ENCODE data around the gene LCT. TPM values are rescaled to one million over a fixed set of nuclear protein-coding genes. Genes with fewer than 3 reads are reported as not detected.

Gene LCT
- total and polyA plus RNA-seq, 2 of the 13 experiments (the other 11 are each of a cell fraction or from before 2014, with no cell fraction given) = not detected

DNA sequence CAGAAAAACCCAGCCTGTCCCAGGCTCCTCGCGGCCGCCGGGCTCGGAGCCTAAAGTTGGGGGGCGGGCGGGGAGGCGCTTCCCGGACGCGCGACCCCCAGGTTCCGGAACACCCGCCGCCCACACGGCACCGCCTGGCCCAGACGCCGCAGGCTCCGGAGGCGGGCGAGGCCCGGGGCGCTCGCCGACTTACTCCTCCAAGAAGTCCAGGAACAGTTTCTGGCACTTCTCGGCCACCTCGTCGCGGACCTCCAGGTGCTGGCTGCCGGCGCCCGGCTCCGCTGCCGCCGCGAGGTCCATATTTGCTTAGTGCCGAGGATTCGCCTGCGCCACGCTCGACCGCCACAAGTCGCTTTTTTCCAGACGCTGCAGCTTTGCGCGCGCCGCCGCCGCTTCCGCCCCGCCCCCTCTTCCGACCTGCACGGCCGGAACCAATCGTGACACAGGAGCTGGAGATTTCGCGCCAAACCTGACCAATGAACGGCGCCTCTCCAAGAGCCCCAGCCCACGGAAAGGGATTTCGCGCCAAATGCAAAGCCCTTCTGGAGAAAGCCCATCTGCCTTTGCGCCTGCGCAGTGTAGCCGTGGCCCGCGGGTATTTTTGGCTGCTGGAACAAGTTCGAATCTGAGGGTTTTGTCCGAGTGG is 39.2 kb upstream of the LCT start, which contains the start of gene MCM6 (continued):
- TF ChIP-seq, protein P1, sequence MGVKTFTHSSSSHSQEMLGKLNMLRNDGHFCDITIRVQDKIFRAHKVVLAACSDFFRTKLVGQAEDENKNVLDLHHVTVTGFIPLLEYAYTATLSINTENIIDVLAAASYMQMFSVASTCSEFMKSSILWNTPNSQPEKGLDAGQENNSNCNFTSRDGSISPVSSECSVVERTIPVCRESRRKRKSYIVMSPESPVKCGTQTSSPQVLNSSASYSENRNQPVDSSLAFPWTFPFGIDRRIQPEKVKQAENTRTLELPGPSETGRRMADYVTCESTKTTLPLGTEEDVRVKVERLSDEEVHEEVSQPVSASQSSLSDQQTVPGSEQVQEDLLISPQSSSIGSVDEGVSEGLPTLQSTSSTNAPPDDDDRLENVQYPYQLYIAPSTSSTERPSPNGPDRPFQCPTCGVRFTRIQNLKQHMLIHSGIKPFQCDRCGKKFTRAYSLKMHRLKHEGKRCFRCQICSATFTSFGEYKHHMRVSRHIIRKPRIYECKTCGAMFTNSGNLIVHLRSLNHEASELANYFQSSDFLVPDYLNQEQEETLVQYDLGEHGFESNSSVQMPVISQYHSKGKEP (CRISPR knock-in tag; IDR thresholded peaks at IDR 0.05) = no peak
- TF ChIP-seq CBX5 (CRISPR knock-in tag; IDR thresholded peaks at IDR 0.05; ENCODE audit: borderline replicate concordance) (no peak), NFYB (CRISPR knock-in tag; IDR thresholded peaks at IDR 0.05) (peak; percentile 85), ZBTB8A (CRISPR knock-in tag; IDR thresholded peaks at IDR 0.05; ENCODE audit: borderline replicate concordance, low read depth) (peak; percentile 38; the same call in 1 of the 2 replicates), AGO1 (IDR thresholded peaks at IDR 0.05; ENCODE audit: low read depth, low read length, poor library complexity, severe bottlenecking) (no peak), ZNF441 (CRISPR knock-in tag; IDR thresholded peaks at IDR 0.05; ENCODE audit: borderline replicate concordance) (peak; percentile 44; the same call in 1 of the 2 replicates), NR3C1 (CRISPR knock-in tag; IDR thresholded peaks at IDR 0.05) (no peak), THAP11 (CRISPR knock-in tag; IDR thresholded peaks at IDR 0.05) (0 out of 2 replicates have a peak, but pooled peaks have one; percentile 16), SALL1 (CRISPR knock-in tag; IDR thresholded peaks at IDR 0.05) (peak; percentile 78), ELF4 (CRISPR knock-in tag; IDR thresholded peaks at IDR 0.05; ENCODE audit: borderline replicate concordance) (no peak; the same call in 1 of the 2 replicates), ZSCAN31 (CRISPR knock-in tag; IDR thresholded peaks at IDR 0.05; ENCODE audit: low read depth) (peak; percentile 68; the same call in 1 of the 2 replicates)
- TF ChIP-seq, protein P2, sequence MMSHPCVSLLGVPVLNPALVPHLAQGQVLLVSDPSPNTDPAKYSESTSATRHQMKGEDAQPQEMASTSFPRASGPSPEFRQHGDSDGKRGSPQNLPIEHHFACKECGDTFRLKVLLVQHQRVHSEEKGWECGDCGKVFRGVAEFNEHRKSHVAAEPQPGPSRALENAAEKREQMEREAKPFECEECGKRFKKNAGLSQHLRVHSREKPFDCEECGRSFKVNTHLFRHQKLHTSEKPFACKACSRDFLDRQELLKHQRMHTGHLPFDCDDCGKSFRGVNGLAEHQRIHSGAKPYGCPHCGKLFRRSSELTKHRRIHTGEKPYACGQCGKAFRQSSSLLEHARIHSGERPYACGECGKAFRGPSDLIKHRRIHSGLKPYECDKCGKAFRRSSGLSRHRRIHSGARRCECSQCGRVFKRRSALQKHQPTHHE (CRISPR knock-in tag; IDR thresholded peaks at IDR 0.05; ENCODE audit: borderline replicate concordance) = peak; percentile 85; the same call in 1 of the 2 replicates
- TF ChIP-seq, protein P3, sequence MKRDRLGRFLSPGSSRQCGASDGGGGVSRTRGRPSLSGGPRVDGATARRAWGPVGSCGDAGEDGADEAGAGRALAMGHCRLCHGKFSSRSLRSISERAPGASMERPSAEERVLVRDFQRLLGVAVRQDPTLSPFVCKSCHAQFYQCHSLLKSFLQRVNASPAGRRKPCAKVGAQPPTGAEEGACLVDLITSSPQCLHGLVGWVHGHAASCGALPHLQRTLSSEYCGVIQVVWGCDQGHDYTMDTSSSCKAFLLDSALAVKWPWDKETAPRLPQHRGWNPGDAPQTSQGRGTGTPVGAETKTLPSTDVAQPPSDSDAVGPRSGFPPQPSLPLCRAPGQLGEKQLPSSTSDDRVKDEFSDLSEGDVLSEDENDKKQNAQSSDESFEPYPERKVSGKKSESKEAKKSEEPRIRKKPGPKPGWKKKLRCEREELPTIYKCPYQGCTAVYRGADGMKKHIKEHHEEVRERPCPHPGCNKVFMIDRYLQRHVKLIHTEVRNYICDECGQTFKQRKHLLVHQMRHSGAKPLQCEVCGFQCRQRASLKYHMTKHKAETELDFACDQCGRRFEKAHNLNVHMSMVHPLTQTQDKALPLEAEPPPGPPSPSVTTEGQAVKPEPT (CRISPR knock-in tag; IDR thresholded peaks at IDR 0.05; ENCODE audit: low read depth) = 0 out of 2 replicates have a peak, but pooled peaks have one; percentile 71
- TF ChIP-seq, protein P4, sequence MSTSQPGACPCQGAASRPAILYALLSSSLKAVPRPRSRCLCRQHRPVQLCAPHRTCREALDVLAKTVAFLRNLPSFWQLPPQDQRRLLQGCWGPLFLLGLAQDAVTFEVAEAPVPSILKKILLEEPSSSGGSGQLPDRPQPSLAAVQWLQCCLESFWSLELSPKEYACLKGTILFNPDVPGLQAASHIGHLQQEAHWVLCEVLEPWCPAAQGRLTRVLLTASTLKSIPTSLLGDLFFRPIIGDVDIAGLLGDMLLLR (CRISPR knock-in tag; IDR thresholded peaks at IDR 0.05) = peak; percentile 61; the same call in 1 of the 2 replicates
- TF ChIP-seq, protein P5, sequence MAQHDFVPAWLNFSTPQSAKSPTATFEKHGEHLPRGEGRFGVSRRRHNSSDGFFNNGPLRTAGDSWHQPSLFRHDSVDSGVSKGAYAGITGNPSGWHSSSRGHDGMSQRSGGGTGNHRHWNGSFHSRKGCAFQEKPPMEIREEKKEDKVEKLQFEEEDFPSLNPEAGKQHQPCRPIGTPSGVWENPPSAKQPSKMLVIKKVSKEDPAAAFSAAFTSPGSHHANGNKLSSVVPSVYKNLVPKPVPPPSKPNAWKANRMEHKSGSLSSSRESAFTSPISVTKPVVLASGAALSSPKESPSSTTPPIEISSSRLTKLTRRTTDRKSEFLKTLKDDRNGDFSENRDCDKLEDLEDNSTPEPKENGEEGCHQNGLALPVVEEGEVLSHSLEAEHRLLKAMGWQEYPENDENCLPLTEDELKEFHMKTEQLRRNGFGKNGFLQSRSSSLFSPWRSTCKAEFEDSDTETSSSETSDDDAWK (CRISPR knock-in tag; IDR thresholded peaks at IDR 0.05) = no peak

Data from HepG2 (cell line).